HEK293 (cell line): ENCODE measurements around the gene SEC61G.

ENCODE experiments used
- CTCF ChIP-seq: fragments of 450-650 bp; formaldehyde crosslinking; IDR thresholded peaks from 2 replicates; pipeline ENCODE4 v1.5.1; 2016; ENCODE audit warnings: missing biosample characterization, missing genetic modification characterization
- REST ChIP-seq: fragments of 450-650 bp; formaldehyde crosslinking; IDR thresholded peaks from 2 replicates; pipeline ENCODE4 v1.5.1; 2016; ENCODE audit warnings: missing biosample characterization, missing genetic modification characterization
- ZFP41 ChIP-seq: fragments of 450-650 bp; formaldehyde crosslinking; IDR thresholded peaks from 2 replicates; pipeline ENCODE4 v1.5.1; 2016; ENCODE audit warnings: missing biosample characterization, missing genetic modification characterization, borderline replicate concordance
- ZNF157 ChIP-seq: fragments of 450-650 bp; formaldehyde crosslinking; IDR thresholded peaks from 2 replicates; pipeline ENCODE4 v1.5.1; 2016; ENCODE audit warnings: missing biosample characterization, missing genetic modification characterization
- ZNF16 ChIP-seq: fragments of 450-650 bp; formaldehyde crosslinking; IDR thresholded peaks from 2 replicates; pipeline ENCODE4 v1.5.1; 2016; ENCODE audit warnings: low read depth, missing biosample characterization, missing genetic modification characterization
- ZNF2 ChIP-seq: fragments of 450-650 bp; formaldehyde crosslinking; IDR thresholded peaks from 2 replicates; pipeline ENCODE4 v1.5.1; 2016; ENCODE audit warnings: missing biosample characterization, missing genetic modification characterization
- ZNF239 ChIP-seq: fragments of 450-650 bp; formaldehyde crosslinking; IDR thresholded peaks from 2 replicates; pipeline ENCODE4 v1.5.1; 2016; ENCODE audit warnings: missing biosample characterization, missing genetic modification characterization
- ZNF350 ChIP-seq: fragments of 450-650 bp; formaldehyde crosslinking; IDR thresholded peaks from 2 replicates; pipeline ENCODE4 v1.5.0; 2017; ENCODE audit warnings: missing biosample characterization, mild to moderate bottlenecking, missing genetic modification characterization
- ZNF501 ChIP-seq: fragments of 450-650 bp; formaldehyde crosslinking; IDR thresholded peaks from 2 replicates; pipeline ENCODE4 v1.5.1; 2016; ENCODE audit warnings: missing biosample characterization, missing genetic modification characterization
- ZNF660 ChIP-seq: fragments of 450-650 bp; IDR thresholded peaks from 2 replicates; pipeline ENCODE4 v1.5.1; 2018; ENCODE audit warnings: missing biosample characterization, mild to moderate bottlenecking, missing genetic modification characterization
- ZNF664 ChIP-seq: fragments of 450-650 bp; formaldehyde crosslinking; IDR thresholded peaks from 2 replicates; pipeline ENCODE4 v1.5.1; 2016; ENCODE audit warnings: missing biosample characterization, missing genetic modification characterization
- ZNF792 ChIP-seq: fragments of 450-650 bp; formaldehyde crosslinking; IDR thresholded peaks from 2 replicates; pipeline ENCODE4 v1.5.1; 2016; ENCODE audit warnings: missing biosample characterization, missing genetic modification characterization

GRCh38 chr7:54711900-54712595 lies 47.0 kb downstream of the SEC61G start:
- TF ChIP-seq ZNF792 (tag by site-specific recombination): no peak
- no peak for TF ChIP-seq CTCF (tag by site-specific recombination)
- no peak for TF ChIP-seq ZNF660 (tag by site-specific recombination)
- TF ChIP-seq ZNF664 (tag by site-specific recombination): no peak
- TF ChIP-seq ZFP41 (tag by site-specific recombination): no peak
- TF ChIP-seq ZNF16 (tag by site-specific recombination): no peak
- TF ChIP-seq ZNF157 (tag by site-specific recombination): no peak
- TF ChIP-seq ZNF501 (tag by site-specific recombination): no peak
- TF ChIP-seq ZNF350 (tag by site-specific recombination): no peak
- no peak for TF ChIP-seq ZNF239 (tag by site-specific recombination)
- TF ChIP-seq ZNF2: no peak
- TF ChIP-seq REST (tag by site-specific recombination): no peak
